Activated CD4-positive, alpha-beta T cell treated with anti-CD3 and anti-CD28 coated beads, Interleukin-2, amount 10 ng/mL, durations not matched to agents 7 days and 5 days (primary cell): ENCODE data around the gene SYT7. TPM values are rescaled to one million over a fixed set of nuclear protein-coding genes. Genes with fewer than 3 reads are reported as not detected.

Experiments used
- CTCF ChIA-PET: fragments of 350-600 bp; sonication (Branson Sonifier 250); formaldehyde crosslinking; loops from one replicate; lab custom pipeline; 2021; ENCODE audit warnings: antibody characterized with exemption; lab: Charles Lee
- POLR2A ChIA-PET: fragments of 350-600 bp; sonication (Branson Sonifier 250); formaldehyde crosslinking; loops from one replicate; lab custom pipeline; 2021; ENCODE audit warnings: antibody characterized with exemption; lab: Charles Lee
- DNase-seq: peaks from one replicate; pipeline ENCODE4 v3.0.0-alpha.2; 2020
- H3K27ac Mint-ChIP-seq: one replicate; pipeline ENCODE4 v1.8.0; 2021; ENCODE audit warnings: mild to moderate bottlenecking, moderate library complexity, mixed read lengths
- H3K27me3 Mint-ChIP-seq: one replicate; pipeline ENCODE4 v1.8.0; 2021; ENCODE audit warnings: mixed read lengths
- H3K36me3 Mint-ChIP-seq: one replicate; pipeline ENCODE4 v1.8.0; 2021; ENCODE audit warnings: low read depth, mixed read lengths
- H3K4me1 Mint-ChIP-seq: one replicate; pipeline ENCODE4 v1.8.0; 2021; ENCODE audit warnings: mixed read lengths
- H3K4me3 Mint-ChIP-seq: one replicate; pipeline ENCODE4 v1.8.0; 2021; ENCODE audit warnings: mild to moderate bottlenecking, moderate library complexity, mixed read lengths
- H3K9me3 Mint-ChIP-seq: one replicate; pipeline ENCODE4 v1.8.0; 2021; ENCODE audit warnings: mixed read lengths
- total RNA-seq, 2 experiments: library from RNA; stranded (reverse); gene quantifications; one replicate each; pipeline ENCODE4 v1.2.3, GENCODE V29; 2021

SYT7 gene
- total RNA-seq, 2 experiments from 2014 or later: not detected

DNA sequence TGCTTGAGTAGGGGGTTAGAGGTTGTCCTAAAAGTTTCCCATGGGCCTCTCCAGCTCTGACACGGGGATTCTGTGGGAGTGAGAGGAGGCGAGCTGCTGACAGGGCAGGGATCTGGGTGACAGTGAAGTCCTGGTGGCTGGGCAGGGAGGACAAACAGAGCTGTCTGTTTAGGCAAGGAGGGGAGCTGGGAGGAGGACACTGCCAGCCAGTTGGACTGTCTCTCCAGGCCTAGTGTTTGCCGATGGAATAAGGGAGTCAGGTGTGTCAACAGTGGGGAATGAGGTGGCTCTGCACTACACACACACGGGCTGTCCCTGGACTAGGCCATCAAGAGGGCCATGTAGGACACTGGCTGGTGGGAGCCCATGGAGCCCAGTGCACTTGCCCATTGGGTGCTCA, 20.6 kb upstream of the SYT7 start:
- Mint-ChIP-seq H3K9me3 (no peaks in the 10 kb centered on the region), H3K4me3 (no peak overlapping the region), H3K27me3 (peaks cover 11% of the 10 kb centered on the region), H3K27ac (no peak overlapping the region), H3K4me1 (no peaks in the 10 kb centered on the region), H3K36me3 (no peaks in the 10 kb centered on the region)
- ChIA-PET POLR2A (no interaction called here), CTCF (interaction anchor here (0.6 kb wide), 1 partner anchor 11 kb away, joined by 4 read pairs; no protein-coding TSS in a partner anchor)
- DNase-seq: no peak

DNA sequence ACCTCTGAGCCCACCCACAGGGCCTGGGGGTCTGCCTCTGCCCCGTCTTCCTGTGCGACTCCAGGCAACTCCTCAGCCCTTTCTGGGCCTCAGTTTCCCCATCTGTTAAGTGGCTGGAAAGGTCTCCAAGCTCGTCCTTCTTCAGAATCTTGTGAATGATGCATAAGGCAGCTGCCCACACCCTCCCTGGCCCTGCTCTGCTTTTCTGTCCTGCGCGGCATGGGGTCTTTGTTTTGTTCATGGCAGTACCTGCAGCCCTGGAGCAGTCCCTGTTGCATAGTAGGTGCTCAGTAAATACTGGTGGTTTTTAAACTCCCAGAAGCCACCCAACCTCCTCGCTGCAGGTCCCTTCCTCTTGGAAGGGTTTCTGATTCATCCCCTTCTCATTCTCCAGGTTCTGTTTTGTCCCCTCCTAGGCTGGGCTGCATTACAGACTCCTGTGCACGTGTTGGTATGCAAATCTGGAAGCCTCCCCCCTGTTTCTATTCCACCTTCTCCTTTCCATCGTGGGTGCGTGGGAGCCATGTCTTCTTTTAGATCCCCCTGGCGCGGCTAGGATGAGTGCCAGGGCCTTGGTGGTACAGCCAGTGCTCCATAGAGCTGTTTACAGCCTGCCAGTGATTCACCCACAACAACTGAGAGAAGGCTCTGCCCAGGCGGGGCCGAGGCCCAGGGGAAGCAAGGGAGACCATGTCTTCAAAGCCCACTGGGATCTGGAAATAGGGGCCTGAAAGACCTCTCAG, 19.3 kb upstream of the SYT7 start:
- peaks cover 11% of the 10 kb centered on the region for H3K27me3 Mint-ChIP-seq
- POLR2A ChIA-PET: no interaction called here
- H3K4me3 Mint-ChIP-seq: no peak overlapping the region
- no peaks in the 10 kb centered on the region for H3K36me3 Mint-ChIP-seq
- DNase-seq: no peak
- H3K9me3 Mint-ChIP-seq: no peaks in the 10 kb centered on the region
- H3K27ac Mint-ChIP-seq: no peak overlapping the region
- CTCF ChIA-PET: interaction anchor here (1.5 kb wide), 1 partner anchor 39 kb away, joined by 6 read pairs; no protein-coding TSS in a partner anchor
- H3K4me1 Mint-ChIP-seq: no peaks in the 10 kb centered on the region

DNA sequence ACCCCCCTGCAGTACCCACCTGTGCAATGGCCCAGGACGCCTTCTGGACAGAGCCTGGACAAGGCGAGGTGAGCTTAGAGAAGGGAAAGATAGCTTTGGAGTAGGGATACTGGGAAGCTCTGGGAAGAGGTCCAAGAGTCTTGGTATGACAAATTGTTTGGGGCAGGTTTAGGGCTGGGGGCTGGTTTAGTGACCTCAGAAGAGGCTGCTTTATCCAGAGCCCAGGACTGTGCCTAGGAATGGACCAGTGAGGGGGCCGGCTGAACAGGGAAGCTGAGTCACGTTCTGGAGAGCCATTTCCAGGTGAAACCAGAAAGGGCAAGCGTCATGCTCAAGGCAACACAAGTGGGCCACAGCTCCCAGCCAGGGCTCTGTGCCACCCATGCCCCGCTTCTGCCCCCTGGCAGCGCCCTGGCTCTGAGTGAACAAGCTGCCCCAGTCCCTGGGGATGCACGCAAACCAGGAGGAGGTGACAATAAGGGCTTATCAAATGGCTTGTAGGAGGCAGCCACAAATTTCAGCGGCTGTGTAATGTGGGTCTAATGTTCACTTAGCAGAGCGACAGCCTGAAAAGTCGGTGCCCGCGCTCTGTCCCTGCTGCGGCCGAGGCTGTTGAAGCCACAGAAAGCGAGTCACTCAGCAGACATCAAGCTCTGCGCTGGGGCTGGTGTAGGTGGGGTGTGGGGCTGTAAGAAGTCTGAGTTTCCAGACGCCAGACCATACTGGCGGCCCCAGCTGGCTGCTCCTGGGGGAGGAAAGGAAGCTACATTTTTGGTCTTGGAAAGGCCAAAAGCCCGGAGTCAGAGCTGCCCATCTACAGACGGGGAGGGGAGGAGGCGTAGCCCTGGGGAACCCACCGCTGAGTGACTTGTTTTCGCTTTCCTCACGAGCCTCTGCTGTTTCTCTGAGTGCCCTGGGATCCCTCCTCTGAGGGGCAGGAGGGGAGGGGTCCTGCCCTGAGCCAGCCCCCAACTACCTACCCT, 18.3 kb upstream of the SYT7 start:
- DNase-seq: no peak
- Mint-ChIP-seq H3K36me3 (no peaks in the 10 kb centered on the region), H3K27me3 (peaks cover 11% of the 10 kb centered on the region), H3K4me3 (no peak overlapping the region), H3K9me3 (no peaks in the 10 kb centered on the region), H3K27ac (no peak overlapping the region), H3K4me1 (no peaks in the 10 kb centered on the region)
- ChIA-PET POLR2A (no interaction called here), CTCF (interaction anchor here (0.7 to 1.5 kb wide), 2 partner anchors 38 to 39 kb away, joined by 3 to 6 read pairs; no protein-coding TSS in a partner anchor)

DNA sequence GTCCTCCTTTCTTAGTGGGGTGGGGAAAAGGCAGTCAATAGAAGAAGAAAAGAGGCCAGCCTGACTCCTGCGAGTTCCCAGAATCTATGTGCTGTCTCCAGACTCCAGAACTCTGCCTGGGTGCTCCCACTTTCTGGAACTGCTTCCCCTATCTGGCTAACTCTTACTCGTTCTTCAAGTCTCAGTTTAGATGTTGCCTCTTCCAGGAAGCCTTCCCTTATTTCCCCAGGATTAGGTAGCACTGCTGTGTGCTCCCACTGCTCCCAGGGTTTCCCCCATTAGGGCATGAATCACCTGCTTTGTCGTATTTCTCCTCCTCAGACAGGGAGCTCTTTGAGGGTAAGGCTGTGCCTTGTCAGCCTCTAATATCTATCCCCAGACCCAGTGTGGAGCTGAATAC, 17.5 kb upstream of the SYT7 start:
- no peaks in the 10 kb centered on the region for H3K9me3 Mint-ChIP-seq
- no peak for DNase-seq
- H3K36me3 Mint-ChIP-seq: no peaks in the 10 kb centered on the region
- no peak overlapping the region for H3K4me3 Mint-ChIP-seq
- ChIA-PET POLR2A (no interaction called here), CTCF (interaction anchor here (0.6 to 1.5 kb wide), 2 partner anchors 40 to 59 kb away, joined by 4 to 6 read pairs; no protein-coding TSS in a partner anchor)
- H3K4me1 Mint-ChIP-seq: no peaks in the 10 kb centered on the region
- peaks cover 11% of the 10 kb centered on the region for H3K27me3 Mint-ChIP-seq
- no peak overlapping the region for H3K27ac Mint-ChIP-seq

DNA sequence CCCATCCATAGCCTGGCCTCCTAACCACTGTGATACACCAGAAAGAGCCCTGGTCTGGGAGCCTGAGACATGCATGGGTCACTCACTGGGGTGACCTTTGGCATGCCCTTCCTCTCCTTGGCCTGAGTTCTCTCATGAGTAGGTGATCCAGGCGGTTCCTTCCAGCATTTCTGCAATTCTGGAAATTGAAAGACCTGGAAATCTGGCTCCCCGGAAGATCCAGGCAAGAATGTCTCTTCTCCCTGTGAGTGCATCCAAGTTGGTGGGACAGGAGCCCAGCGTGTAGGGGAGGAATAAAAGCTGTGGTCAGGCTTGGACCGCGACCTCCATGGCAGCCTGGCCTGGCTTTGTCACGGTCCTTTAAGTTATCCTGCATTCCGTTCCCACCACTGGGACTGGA, 16.1 kb upstream of the SYT7 start:
- CTCF ChIA-PET: no interaction called here
- H3K27me3 Mint-ChIP-seq: peaks cover 18% of the 10 kb centered on the region

DNA sequence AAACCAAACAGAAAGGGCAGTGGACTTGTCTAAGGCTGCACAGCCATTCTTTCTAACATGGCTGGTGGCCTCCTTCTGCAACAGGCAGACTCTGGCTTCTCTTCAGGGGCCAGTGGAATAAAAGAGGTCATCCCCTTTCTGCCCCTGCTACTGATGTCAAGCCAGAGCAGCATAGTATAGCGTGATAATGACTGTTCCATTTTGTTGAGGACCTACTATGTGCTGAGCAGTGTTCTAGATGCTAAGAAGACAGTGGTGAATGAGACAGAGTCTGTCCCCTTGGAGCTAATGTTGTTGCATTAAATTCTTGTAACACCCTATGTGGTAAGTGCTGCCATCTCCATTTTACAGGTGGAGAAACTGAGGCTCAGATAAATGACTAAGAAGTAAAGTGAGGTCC, 15.7 kb upstream of the SYT7 start:
- ChIA-PET POLR2A (no interaction called here), CTCF (no interaction called here)
- H3K27me3 Mint-ChIP-seq: peaks cover 21% of the 10 kb centered on the region
- no peaks in the 10 kb centered on the region for H3K9me3 Mint-ChIP-seq
- no peak for DNase-seq
- H3K4me1 Mint-ChIP-seq: no peaks in the 10 kb centered on the region
- no peak overlapping the region for H3K27ac Mint-ChIP-seq
- no peak overlapping the region for H3K4me3 Mint-ChIP-seq
- H3K36me3 Mint-ChIP-seq: no peaks in the 10 kb centered on the region

More for the DNA sequence above, 16.1 kb upstream of the SYT7 start:
- Mint-ChIP-seq H3K4me1 (no peaks in the 10 kb centered on the region), H3K27ac (no peak overlapping the region), H3K9me3 (no peaks in the 10 kb centered on the region), H3K36me3 (no peaks in the 10 kb centered on the region), H3K4me3 (no peak overlapping the region)
- no peak for DNase-seq
- POLR2A ChIA-PET: no interaction called here

DNA sequence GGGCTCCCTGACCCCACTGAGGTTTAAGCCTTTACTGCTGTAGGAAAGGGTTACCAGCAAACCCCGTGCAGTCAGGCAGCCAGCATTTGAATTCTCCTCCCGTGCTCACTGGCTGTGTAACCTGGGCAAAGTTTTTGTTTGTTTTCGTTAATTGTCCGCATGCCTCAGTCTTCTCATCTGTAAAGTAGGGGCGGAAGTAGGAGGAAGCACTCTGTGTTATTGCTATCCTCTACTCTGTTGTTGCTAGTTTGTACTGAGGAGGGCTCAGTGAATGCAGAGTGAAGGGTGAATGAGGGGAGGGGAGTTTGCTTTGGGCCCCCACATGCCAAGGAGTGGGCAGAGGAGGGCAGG, 14.0 kb upstream of the SYT7 start:
- no peaks in the 10 kb centered on the region for H3K36me3 Mint-ChIP-seq
- no peak for DNase-seq
- H3K4me3 Mint-ChIP-seq: no peak overlapping the region
- CTCF ChIA-PET: interaction anchor here (1.2 kb wide), 1 partner anchor 13 kb away, joined by 3 read pairs; no protein-coding TSS in a partner anchor
- H3K4me1 Mint-ChIP-seq: no peaks in the 10 kb centered on the region
- POLR2A ChIA-PET: no interaction called here
- peaks cover 24% of the 10 kb centered on the region for H3K27me3 Mint-ChIP-seq
- no peaks in the 10 kb centered on the region for H3K9me3 Mint-ChIP-seq
- no peak overlapping the region for H3K27ac Mint-ChIP-seq

DNA sequence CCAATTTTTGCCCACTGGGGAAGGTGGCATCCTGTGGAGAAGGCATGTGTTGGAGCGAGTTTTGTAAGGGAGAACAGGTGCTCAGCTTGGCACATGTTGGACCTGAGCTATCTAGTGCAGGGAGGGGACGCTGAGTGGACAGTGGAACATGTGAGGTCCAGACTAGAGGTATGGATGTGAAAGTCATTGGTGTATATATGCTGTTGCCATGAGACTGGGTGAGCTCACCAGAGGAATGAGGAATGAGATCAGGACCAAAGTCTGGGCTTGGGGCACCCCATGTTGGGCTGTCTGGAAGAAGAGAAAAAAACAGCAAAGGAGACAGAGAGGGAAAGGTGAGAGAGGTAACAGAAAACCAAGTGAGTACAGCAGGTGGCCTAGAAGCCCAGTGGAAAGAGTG, 12.3 kb upstream of the SYT7 start:
- Mint-ChIP-seq H3K36me3 (no peaks in the 10 kb centered on the region), H3K4me1 (peaks cover 6% of the 10 kb centered on the region), H3K4me3 (no peak overlapping the region), H3K27me3 (peaks cover 28% of the 10 kb centered on the region), H3K27ac (no peak overlapping the region), H3K9me3 (no peaks in the 10 kb centered on the region)
- ChIA-PET CTCF (no interaction called here), POLR2A (no interaction called here)
- no peak for DNase-seq

DNA sequence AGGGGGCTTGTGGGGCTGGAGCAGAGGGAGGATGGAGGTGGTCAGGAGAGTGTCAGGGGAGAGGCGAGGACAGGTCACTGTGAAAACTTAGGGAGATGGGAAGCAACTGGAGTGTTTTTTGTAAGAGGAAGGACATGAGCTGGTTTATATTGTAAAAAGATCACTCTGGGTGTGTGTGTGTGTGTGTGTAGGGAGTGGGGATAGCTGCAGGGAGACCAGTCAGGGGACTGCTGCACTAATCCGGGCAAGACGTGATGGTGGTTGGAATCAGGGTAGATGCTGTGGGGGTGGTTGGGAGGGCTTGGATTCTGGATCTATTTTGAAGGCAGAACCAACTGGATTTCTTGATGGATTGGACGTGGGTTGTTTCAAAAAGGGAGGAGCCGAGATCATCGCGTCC, 11.3 kb upstream of the SYT7 start:
- Mint-ChIP-seq H3K36me3 (no peaks in the 10 kb centered on the region), H3K9me3 (no peaks in the 10 kb centered on the region), H3K4me3 (no peak overlapping the region), H3K27ac (no peak overlapping the region), H3K4me1 (peaks cover 7% of the 10 kb centered on the region), H3K27me3 (peaks cover 31% of the 10 kb centered on the region)
- ChIA-PET CTCF (no interaction called here), POLR2A (no interaction called here)
- DNase-seq: no peak

DNA sequence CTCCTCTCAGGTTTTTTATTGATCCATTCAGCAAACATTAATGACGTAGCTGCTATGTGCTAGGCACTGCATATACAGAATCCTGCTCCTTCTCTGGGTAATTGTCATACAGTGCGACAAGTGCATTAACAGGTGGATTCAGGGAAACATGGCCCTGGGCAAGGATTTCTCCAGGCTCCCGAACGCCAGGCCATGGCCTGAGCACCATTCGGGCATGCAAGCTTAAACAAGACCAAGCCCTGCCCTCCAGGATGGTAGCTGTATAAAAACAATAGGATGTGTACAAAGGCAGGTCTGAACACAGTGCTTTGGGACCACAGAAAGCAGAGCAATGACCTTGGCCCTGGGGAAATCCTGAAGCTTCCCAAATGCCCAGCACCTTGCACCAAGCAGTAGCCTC, 9.1 kb upstream of the SYT7 start:
- ChIA-PET CTCF (interaction anchor here (0.7 kb wide), 1 partner anchor 44 kb away, joined by 3 read pairs; no protein-coding TSS in a partner anchor), POLR2A (no interaction called here)
- DNase-seq: no peak
- Mint-ChIP-seq H3K27ac (no peak overlapping the region), H3K27me3 (peaks cover 45% of the 10 kb centered on the region), H3K4me3 (no peak overlapping the region), H3K4me1 (peaks cover 7% of the 10 kb centered on the region), H3K36me3 (no peaks in the 10 kb centered on the region), H3K9me3 (no peaks in the 10 kb centered on the region)

DNA sequence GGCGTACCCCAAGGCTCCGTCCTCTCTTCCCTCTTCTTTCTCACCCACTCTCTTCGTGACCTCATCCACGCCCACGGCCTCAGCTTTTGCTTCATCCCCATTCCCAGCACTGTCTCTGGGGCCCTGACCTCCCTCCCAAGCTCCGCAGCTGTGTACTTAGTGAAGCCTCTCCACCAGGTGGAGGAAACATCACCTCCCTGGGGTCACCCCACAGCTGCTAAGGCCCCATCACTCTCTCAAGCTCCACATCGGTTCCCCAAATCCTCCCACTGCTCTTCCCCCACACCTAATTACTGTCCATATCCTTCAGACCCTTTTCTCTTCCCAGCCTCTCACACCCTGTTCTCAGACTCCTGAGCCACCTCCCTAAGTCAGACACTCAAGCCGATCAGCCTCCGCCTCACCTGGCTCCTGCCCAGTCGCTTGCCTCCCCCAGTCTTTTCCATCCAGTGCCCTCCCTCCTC, 7.9 kb upstream of the SYT7 start:
- CTCF ChIA-PET: no interaction called here
- Mint-ChIP-seq H3K36me3 (no peaks in the 10 kb centered on the region), H3K9me3 (no peaks in the 10 kb centered on the region), H3K27ac (no peak overlapping the region), H3K27me3 (peaks cover 49% of the 10 kb centered on the region), H3K4me1 (peaks cover 7% of the 10 kb centered on the region), H3K4me3 (no peak overlapping the region)
- no peak for DNase-seq
- POLR2A ChIA-PET: no interaction called here

DNA sequence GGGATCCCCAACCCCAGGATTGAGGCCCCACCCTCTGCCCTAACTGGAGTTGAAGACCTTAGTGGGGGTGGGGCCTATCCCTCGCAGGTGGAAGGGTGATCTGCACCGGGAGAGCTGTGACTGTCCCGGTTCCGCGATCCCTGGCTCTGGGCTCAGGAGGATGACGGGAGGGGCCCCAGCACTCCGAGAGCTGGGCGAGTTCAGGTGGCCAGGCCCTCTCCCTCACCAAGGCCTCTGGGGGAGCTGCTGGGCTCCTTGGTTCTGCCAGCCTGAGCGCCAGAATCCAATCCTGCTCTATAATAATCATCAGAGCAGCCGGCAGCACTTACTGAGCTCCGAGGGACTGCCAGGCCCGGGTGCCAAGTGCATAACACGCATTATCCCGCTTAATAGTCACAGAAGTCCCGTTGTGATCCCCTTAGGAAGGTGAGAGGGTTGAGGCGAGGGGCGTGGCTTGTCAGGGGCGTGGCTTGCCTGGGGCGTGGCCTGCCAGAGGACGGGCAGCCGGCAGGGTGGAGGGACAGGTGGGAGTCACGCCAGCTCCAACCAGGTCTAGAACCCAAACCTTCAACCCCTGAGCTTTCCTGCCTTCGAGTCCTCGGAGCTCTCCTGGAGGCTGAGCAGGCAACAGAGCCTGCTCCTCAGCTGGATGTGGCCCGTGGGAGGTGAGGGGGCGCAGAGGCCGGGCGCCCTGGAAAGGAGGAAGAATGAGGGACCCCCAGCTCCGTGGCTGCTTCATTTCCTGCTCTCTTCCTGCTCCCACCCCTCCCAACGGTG, 7.3 kb upstream of the SYT7 start:
- ChIA-PET POLR2A (no interaction called here), CTCF (no interaction called here)
- Mint-ChIP-seq H3K9me3 (no peaks in the 10 kb centered on the region), H3K27me3 (peaks cover 48% of the 10 kb centered on the region), H3K27ac (no peak overlapping the region), H3K4me3 (no peak overlapping the region), H3K4me1 (peaks cover 7% of the 10 kb centered on the region), H3K36me3 (no peaks in the 10 kb centered on the region)
- peak; percentile 33 for DNase-seq
